Prostate gland (tissue), 2 donors: ENCODE measurements around the gene NPR3.

Source experiments
- CTCF ChIP-seq, 4 experiments: fragments of 200-600 bp in 2 of 4; fragments of 450-650 bp in 2 of 4; sonication (generic) in 2 of 4; IDR thresholded peaks; 1 replicate in 3 of 4; 2 replicates in 1 of 4; pipeline ENCODE4 v1.5.1; 2016 to 2019; ENCODE audit warnings: antibody characterized with exemption in 4 of 4, mild to moderate bottlenecking in 2 of 4, moderate library complexity in 2 of 4
- POLR2A ChIP-seq: fragments of 450-650 bp; IDR thresholded peaks from one replicate; pipeline ENCODE4 v1.6.1; 2016; ENCODE audit warnings: antibody characterized with exemption, mild to moderate bottlenecking

- TF ChIP-seq CTCF (IDR thresholded peaks at IDR 0.05): no peak
- TF ChIP-seq POLR2A: no peak
Measured at GRCh38 chr5:32771037-32771436, 59.9 kb downstream of the NPR3 start.
